HAP-1 (cell line): ENCODE data around the gene PLD1.
A peak's percentile ranks its signal among the peaks of the same experiment; 100 is the strongest.

Experiments used
- DNase-seq, 2 experiments: peaks; one replicate each; pipeline ENCODE4 v3.0.0-alpha.2; 2016 to 2020; ENCODE audit warnings: low spot score in 2 of 2
- H3K27me3 ChIP-seq: fragments of 250-450 bp; sonication (Bioruptor Pico); 2 replicates; pipeline ENCODE4 v1.5.1; 2020; ENCODE audit warnings: low read depth, mild to moderate bottlenecking, moderate library complexity
- H3K36me3 ChIP-seq: fragments of 250-450 bp; sonication (Bioruptor Pico); replicated peaks from 2 replicates; pipeline ENCODE4 v1.5.1; 2020; ENCODE audit warnings: mild to moderate bottlenecking
- H3K4me1 ChIP-seq: fragments of 250-450 bp; sonication (Bioruptor Pico); 2 replicates; pipeline ENCODE4 v1.5.1; 2020; ENCODE audit warnings: mild to moderate bottlenecking
- H3K4me3 ChIP-seq: fragments of 250-450 bp; sonication (Bioruptor Pico); 2 replicates; pipeline ENCODE4 v1.5.1; 2020; ENCODE audit warnings: mild to moderate bottlenecking, moderate library complexity
- H3K9me3 ChIP-seq: fragments of 250-450 bp; sonication (Bioruptor Pico); 2 replicates; pipeline ENCODE4 v1.5.1; 2020; ENCODE audit warnings: mild to moderate bottlenecking, moderate library complexity
- in situ Hi-C: fragments of 300-500 bp; cut with MboI; formaldehyde crosslinking; loops from 3 replicates; pipeline ENCODE4 v1.14.3; 2020; ENCODE audit warnings: low sequenced_read_pairs, inconsistent platforms, mixed read lengths

Gene PLD1

DNA sequence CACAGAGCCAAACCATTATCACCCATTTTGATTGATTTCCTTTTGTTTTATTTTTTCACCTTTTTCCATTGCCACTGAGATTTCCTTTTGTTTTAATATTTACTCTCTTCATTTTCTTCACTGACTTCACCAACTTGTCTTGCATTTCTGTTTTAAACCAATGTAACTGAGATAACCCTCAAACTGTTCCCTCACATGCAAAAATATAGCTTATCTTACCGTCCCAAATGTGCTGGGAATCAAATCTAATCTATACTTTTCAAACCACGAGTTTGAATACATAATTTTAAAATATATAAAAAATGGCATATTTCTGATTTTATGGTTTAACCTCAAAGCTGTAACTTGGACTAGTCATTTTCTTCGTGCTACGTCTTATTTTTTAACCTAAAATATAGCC is 143.8 kb downstream of the PLD1 start:
- DNase-seq: no peak
- Histone ChIP-seq H3K9me3 (no peaks in the 10 kb centered on the region), H3K36me3 (no peaks in the 10 kb centered on the region), H3K27me3 (no peaks in the 10 kb centered on the region), H3K4me3 (no peak overlapping the region), H3K4me1 (no peaks in the 10 kb centered on the region)
- in situ Hi-C loops: no loop called here

DNA sequence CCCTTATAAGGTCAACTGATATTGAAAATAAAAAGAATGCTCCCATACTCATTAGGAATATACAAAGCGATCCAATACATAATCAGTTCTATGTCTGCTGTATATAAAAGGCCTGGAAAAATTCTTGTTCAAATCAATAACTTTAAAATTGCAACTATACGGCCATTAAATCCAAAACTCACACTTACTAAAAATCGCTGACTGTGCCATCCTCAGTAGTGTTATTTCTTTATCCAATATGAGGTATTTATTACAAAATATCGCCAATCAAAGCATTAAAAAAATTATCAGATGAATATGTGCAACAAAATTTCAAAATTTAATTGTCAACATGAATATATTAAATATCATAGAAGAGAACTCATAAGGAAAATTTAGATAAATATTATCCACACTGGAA is 146.5 kb downstream of the PLD1 start:
- H3K4me1 ChIP-seq: peaks cover 9% of the 10 kb centered on the region; the same call in 1 of the 2 replicates
- no peaks in the 10 kb centered on the region for H3K27me3 ChIP-seq
- no peak for DNase-seq
- in situ Hi-C loops: no loop called here
- H3K4me3 ChIP-seq: no peak overlapping the region
- H3K9me3 ChIP-seq: no peaks in the 10 kb centered on the region
- H3K36me3 ChIP-seq: no peaks in the 10 kb centered on the region

DNA sequence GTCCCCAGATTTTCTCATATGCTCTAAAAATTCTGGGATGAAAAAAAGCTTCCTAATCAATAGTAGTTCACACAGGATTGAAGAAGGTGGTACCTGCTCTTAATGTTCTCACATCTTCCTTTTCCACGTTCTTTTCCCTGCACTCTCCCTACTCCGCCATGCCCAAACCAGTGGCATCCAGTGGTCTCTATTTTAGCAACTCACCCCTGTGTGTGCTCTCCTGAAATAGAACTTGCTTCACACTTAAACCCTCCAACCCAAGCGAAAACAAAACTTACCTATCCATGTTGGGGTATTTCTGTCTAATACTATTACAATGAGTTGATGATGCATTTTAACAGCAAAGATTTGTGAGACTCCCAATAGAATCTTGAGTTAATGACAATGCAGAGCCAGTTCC is 148.8 kb downstream of the PLD1 start:
- in situ Hi-C loops: no loop called here
- Histone ChIP-seq H3K36me3 (no peaks in the 10 kb centered on the region), H3K4me3 (no peak overlapping the region), H3K4me1 (peaks cover 9% of the 10 kb centered on the region; the same call in 1 of the 2 replicates), H3K9me3 (no peaks in the 10 kb centered on the region), H3K27me3 (no peaks in the 10 kb centered on the region)
- DNase-seq: no peak

DNA sequence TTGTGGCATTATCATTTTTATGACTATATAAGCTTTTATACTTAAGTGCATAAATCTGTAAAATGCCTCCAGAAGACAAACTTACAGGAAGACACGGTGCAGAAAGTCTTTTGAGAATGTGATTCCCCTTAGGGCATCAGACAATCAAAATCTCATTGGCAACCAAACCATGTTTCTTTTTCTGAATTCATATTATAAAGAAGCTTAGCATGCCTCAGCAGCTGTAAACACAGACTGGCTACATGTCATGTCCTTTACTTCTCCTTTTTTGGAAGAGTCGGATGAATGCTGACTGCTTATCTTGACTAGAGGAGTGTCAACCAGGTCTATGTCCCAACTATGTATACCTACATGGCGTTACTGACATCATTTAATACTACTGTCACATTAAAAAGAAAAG is 150.1 kb downstream of the PLD1 start:
- Histone ChIP-seq H3K4me3 (no peak overlapping the region), H3K27me3 (no peaks in the 10 kb centered on the region), H3K36me3 (no peaks in the 10 kb centered on the region), H3K9me3 (no peaks in the 10 kb centered on the region), H3K4me1 (peaks cover 9% of the 10 kb centered on the region; the same call in 1 of the 2 replicates)
- in situ Hi-C loops: no loop called here
- DNase-seq: peak; percentile 20 to 76

DNA sequence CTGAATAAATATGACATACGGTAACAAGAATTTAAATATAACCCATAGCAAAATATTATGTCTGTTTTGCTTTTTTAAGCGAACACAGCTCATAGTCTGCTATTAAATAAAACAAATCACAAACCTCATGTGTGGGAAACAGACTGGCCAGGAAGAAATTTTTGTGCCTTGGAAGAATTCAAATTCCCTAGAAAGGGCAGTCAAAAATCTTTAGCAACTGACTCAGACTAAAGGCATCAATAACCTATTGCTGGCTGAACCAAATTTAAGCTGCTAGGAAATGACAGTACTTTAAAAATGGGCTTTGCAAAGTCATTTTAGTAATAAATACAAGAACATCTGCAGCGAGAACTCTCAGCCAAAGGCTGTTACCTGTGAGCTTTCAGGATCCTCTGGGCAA is 151.4 kb downstream of the PLD1 start:
- no peak overlapping the region for H3K4me3 ChIP-seq
- in situ Hi-C loops: no loop called here
- H3K9me3 ChIP-seq: no peaks in the 10 kb centered on the region
- no peaks in the 10 kb centered on the region for H3K27me3 ChIP-seq
- no peak for DNase-seq
- peaks cover 9% of the 10 kb centered on the region; the same call in 1 of the 2 replicates for H3K4me1 ChIP-seq
- H3K36me3 ChIP-seq: no peaks in the 10 kb centered on the region

DNA sequence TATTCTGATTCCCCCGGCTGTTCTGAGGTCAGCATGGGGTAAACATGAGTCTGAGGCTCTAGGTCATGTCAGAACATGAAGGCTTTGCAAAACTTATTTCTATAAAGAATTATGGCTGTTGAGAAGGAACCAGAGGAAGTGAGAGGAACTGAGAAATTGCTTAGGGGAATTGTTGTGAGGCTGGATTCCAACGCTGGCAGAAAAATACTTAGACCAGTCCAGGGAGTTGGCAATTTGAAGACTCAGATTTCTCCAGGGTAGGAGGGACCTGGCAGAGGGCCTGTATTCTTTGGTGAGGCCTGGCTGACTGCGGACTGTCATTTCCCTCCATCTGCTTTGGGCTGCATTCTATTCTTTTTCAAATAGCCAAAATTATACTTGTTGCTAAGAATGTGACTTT is 155.5 kb downstream of the PLD1 start:
- no peak overlapping the region for H3K4me3 ChIP-seq
- no peak for DNase-seq
- no peaks in the 10 kb centered on the region for H3K9me3 ChIP-seq
- H3K36me3 ChIP-seq: no peaks in the 10 kb centered on the region
- in situ Hi-C loops: no loop called here
- peaks cover 4% of the 10 kb centered on the region; the same call in 1 of the 2 replicates for H3K4me1 ChIP-seq
- no peaks in the 10 kb centered on the region for H3K27me3 ChIP-seq

DNA sequence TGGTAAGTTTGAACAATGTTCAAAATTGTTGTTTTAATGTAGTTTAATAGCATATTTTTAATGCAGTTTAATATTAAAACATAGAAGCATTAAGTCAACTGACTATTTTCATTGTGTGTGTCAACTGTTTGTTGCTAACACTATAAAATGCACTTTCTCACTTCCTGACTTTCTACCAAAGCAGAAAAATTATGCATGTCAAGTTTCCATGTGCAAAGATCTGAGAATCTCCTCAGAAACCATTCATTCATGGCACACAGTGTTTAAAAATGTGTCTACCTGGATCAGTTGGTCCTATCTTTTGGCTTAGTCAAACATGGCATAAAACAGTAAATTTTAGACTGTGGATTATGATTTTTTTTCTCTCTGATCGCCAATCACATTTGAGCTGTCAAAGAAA is 156.0 kb downstream of the PLD1 start:
- Histone ChIP-seq H3K9me3 (no peaks in the 10 kb centered on the region), H3K36me3 (no peaks in the 10 kb centered on the region)
- in situ Hi-C loops: no loop called here

DNA sequence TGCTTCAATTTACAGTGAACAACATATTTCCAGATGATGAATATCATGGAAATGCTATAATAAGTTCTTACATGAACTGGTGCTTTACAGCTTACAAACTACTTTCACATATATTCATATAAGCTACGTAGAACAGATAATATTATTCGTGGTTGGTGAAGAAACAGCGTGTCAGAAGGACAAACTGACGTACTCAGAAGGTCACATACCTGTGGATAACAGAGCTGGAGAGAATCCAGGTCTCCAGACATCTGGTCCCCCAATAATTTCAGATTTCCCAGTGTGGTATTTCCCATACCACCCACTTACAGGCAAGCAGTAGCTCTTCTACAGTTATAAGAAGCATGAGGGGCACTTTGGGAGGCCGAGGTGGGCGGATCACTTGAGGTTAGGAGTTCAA is 156.6 kb downstream of the PLD1 start:
- no peaks in the 10 kb centered on the region for H3K9me3 ChIP-seq
- H3K4me3 ChIP-seq: no peak overlapping the region
- no peak for DNase-seq
- no peaks in the 10 kb centered on the region for H3K4me1 ChIP-seq
- H3K27me3 ChIP-seq: no peaks in the 10 kb centered on the region
- in situ Hi-C loops: no loop called here
- H3K36me3 ChIP-seq: no peaks in the 10 kb centered on the region

More for the DNA sequence above, 156.0 kb downstream of the PLD1 start:
- H3K27me3 ChIP-seq: no peaks in the 10 kb centered on the region
- H3K4me3 ChIP-seq: no peak overlapping the region
- no peak for DNase-seq
- H3K4me1 ChIP-seq: peaks cover 2% of the 10 kb centered on the region; the same call in 1 of the 2 replicates

DNA sequence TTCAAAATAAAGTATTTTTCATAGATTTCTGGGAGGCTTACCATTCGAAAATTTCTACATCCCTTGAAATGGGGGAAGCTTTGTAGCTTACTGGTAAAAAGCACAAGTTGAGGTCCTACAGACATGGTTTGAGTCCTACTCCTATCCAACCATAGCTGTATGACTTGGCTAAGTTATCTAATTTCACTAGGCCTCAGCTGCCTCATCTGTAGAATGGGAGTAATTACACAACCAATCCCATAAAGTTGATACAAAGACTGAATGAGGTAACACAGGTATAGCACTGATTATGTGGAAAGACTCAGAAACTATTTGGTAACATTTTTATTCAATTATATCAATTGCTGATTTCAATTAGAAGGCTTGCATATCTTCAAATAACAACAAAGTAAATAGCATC is 157.4 kb downstream of the PLD1 start:
- no peak overlapping the region for H3K4me3 ChIP-seq
- in situ Hi-C loops: no loop called here

DNA sequence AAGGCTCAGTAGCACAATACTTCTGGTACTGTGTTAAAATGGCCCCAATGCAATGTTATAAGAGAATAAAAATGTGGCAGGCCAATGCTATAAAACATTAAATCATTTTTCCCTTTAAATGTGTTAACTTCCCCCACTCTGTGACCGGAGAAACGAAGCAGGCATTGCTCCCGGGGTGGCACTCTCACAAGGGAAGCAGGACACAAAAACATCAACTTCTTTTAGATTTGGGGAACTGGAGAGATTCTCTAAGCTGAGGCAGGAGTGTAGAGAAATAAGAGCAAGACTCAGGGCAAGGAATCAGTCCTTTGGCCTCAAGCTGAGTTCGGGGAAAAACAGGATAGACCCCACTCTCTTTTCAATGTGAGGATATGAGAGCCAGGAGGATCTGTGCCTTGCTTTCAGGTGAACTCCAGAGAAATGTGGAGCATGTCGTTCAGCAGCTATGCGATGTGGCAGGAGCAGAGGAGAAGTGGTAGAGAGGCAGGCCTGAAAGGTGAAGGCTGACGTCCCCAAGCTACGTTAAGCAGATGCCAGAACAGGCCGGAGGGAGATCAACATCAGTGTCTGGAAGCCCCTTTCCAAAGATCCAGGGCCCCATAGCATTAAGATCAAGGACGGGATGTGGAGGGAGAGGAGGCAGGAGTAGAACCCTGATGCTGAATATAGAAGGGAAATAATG is 160.2 kb downstream of the PLD1 start:
- in situ Hi-C loops: no loop called here
- Histone ChIP-seq H3K9me3 (no peaks in the 10 kb centered on the region), H3K36me3 (no peaks in the 10 kb centered on the region), H3K4me3 (no peak overlapping the region), H3K27me3 (no peaks in the 10 kb centered on the region), H3K4me1 (no peaks in the 10 kb centered on the region)
- no peak for DNase-seq

More for the DNA sequence above, 157.4 kb downstream of the PLD1 start:
- Histone ChIP-seq H3K27me3 (no peaks in the 10 kb centered on the region), H3K4me1 (no peaks in the 10 kb centered on the region), H3K36me3 (no peaks in the 10 kb centered on the region), H3K9me3 (no peaks in the 10 kb centered on the region)
- no peak for DNase-seq

DNA sequence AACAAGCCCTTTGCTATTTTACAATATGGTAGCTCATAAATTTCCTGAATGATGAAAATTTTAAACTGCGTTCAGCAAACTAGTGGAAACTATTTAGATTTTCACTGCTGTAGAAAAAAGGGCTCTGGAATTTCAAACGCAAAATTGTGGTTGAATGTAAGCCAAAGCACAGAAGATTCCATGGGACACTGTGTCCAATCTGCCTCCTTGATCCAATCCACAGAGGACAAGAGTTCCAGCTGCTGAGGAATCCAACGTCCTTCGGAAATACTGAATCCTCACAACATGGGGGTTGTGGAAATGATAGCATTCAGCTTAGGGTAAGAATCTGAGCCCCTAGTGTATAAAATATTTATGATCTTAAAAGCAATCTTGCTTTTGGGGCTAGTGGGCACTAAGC is 161.0 kb downstream of the PLD1 start:
- no peaks in the 10 kb centered on the region for H3K27me3 ChIP-seq
- H3K4me1 ChIP-seq: no peaks in the 10 kb centered on the region
- H3K9me3 ChIP-seq: no peaks in the 10 kb centered on the region
- in situ Hi-C loops: no loop called here
- no peak for DNase-seq
- no peaks in the 10 kb centered on the region for H3K36me3 ChIP-seq
- no peak overlapping the region for H3K4me3 ChIP-seq

DNA sequence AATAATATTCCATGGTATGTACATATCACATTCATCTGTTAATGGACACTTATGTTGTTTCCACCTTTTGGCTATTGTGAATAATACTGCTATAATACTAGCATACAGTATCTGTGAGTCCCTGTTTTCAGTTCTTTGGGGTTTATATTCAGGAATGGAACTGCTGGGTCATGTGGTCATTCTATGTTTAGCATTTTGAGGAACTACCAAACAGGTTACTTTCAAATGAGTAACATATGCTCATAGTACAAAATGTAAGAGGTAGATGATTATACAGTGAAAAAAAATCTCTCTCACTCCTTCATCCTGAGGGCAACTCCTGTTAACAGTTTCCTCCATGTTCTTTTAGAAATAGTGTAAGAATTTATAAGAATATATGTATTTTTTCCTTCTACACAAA is 162.2 kb downstream of the PLD1 start:
- in situ Hi-C loops: no loop called here
- Histone ChIP-seq H3K4me3 (no peak overlapping the region), H3K36me3 (no peaks in the 10 kb centered on the region), H3K27me3 (no peaks in the 10 kb centered on the region), H3K9me3 (no peaks in the 10 kb centered on the region), H3K4me1 (peaks cover 7% of the 10 kb centered on the region; the same call in 1 of the 2 replicates)
- DNase-seq: no peak

DNA sequence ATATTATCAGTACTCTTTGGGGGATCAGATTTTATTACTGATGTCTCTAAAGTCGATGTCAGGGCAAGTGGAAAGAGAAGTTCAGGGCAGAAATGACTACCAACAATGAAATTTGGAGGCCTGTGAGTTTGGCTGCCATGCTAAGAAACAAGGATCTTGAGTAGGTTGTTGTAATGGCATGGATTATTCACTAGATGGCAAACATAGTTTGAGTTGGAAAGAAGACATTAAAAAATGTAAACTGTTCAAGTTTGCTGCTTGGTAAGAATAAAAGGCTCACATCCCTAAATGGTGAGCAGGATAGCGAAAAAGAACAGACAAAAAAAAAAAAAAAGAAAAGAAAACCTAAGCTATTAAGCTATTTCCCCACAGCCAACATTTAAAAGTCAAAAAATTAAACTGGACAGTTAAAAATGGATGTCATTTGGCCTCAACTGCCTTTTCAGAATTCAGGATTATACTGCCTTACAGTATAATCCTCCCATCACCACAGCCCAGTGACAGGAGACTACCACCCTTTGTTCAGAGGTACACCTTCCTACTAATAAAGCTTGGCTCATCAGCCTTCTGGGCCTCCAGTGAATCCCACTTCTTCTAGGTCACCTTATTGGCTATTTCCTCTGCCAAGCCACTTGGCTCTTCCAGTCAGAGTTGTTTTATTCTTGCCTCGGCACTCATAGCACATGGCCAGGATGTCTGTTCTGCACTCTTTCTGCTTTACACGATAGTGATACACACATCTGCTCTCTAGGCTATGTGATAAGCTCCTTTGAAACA is 163.7 kb downstream of the PLD1 start:
- no peak overlapping the region for H3K4me3 ChIP-seq
- no peaks in the 10 kb centered on the region for H3K9me3 ChIP-seq
- peaks cover 8% of the 10 kb centered on the region for H3K4me1 ChIP-seq
- no peaks in the 10 kb centered on the region for H3K36me3 ChIP-seq
- DNase-seq: peak in 1 of 2 experiments; percentile 57
- no peaks in the 10 kb centered on the region for H3K27me3 ChIP-seq
- in situ Hi-C loops: no loop called here

DNA sequence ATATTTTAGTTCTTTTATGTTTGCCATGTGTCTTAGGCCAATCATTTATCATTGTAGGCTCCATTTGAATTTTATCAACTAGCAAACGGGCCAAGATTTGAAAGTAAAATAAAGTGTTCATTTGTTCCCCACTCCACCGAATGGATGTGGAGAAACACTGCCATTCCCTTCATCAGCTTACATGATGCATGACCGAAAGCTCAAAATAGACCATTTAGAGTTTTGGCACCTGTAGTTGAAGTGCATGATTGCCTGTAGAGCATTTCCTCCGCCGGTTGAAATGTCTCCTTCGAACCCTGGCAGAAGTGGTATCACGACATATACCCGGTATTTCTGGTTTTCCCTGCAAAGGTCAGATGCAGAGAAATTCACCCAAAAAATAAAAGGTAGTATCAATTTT is 165.6 kb downstream of the PLD1 start:
- Histone ChIP-seq H3K9me3 (no peaks in the 10 kb centered on the region), H3K4me3 (no peak overlapping the region), H3K27me3 (no peaks in the 10 kb centered on the region), H3K4me1 (peaks cover 8% of the 10 kb centered on the region), H3K36me3 (no peaks in the 10 kb centered on the region)
- DNase-seq: no peak
- in situ Hi-C loops: no loop called here
